Stomach (tissue), 19 donors: ENCODE measurements around the gene PDLIM5. TPM values are rescaled to one million over a fixed set of nuclear protein-coding genes. Genes with fewer than 3 reads are reported as not detected.
"Not testable (repeated sequence)": the region's sequence is repeated elsewhere in the genome, so short reads cannot be mapped to it uniquely, and the experiment has no call there.

Experiments
- DNase-seq, 2 donors: peaks; one replicate each; pipeline versions ENCODE4 v3.0.0 to v3.0.0-alpha.2; 2013 to 2019
- H3K27ac ChIP-seq, 5 donors: fragments of 200-600 bp in 4 of 5; sonication (generic) in 4 of 5; one replicate each; pipeline ENCODE4 v1.5.1; 2013 to 2019; ENCODE audit warnings: mild to moderate bottlenecking in 1 of 5, moderate library complexity in 1 of 5
- H3K27me3 ChIP-seq, 3 donors: fragments of 200-600 bp; sonication (generic); one replicate each; pipeline ENCODE4 v1.5.1; 2017 to 2019; ENCODE audit warnings: mixed run types in 1 of 3
- H3K36me3 ChIP-seq, 4 donors: fragments of 200-600 bp; sonication (generic); 1 replicate in 3 of 4; 2 replicates in 1 of 4; pipeline ENCODE4 v1.5.1; 2016 to 2019
- H3K4me1 ChIP-seq, 4 donors: fragments of 200-600 bp; sonication (generic); one replicate each; pipeline ENCODE4 v1.5.1; 2016 to 2019
- H3K4me3 ChIP-seq, 4 donors: fragments of 200-600 bp; sonication (generic) in 3 of 4; one replicate each; pipeline ENCODE4 v1.5.1; 2016 to 2019; ENCODE audit warnings: mild to moderate bottlenecking in 1 of 4
- H3K9me3 ChIP-seq, 4 donors: fragments of 200-600 bp; sonication (generic); one replicate each; pipeline ENCODE4 v1.5.1; 2016 to 2019
- CTCF ChIP-seq, 7 experiments: fragments of 450-650 bp in 4 of 7; fragments of 200-600 bp in 3 of 7; sonication (generic) in 3 of 7; IDR thresholded peaks; one replicate each; pipeline ENCODE4 v1.5.1; 2016 to 2019; ENCODE audit warnings: antibody characterized with exemption in 7 of 7, control low read depth in 2 of 7, mild to moderate bottlenecking in 1 of 7
- EP300 ChIP-seq: sonication (generic); formaldehyde crosslinking; IDR thresholded peaks from one replicate; pipeline ENCODE4 v1.6.1; 2017; ENCODE audit warnings: antibody characterized with exemption
- POLR2A ChIP-seq, 4 donors: fragments of 450-650 bp; IDR thresholded peaks; one replicate each; pipeline ENCODE4 v1.6.1; 2016; ENCODE audit warnings: antibody characterized with exemption in 4 of 4, control low read depth in 2 of 4, mild to moderate bottlenecking in 1 of 4, moderate library complexity in 1 of 4
- POLR2AphosphoS5 ChIP-seq, 3 donors: sonication (generic); formaldehyde crosslinking; IDR thresholded peaks; one replicate each; pipeline ENCODE4 v1.6.1; 2016; ENCODE audit warnings: antibody characterized with exemption in 3 of 3
- WGBS, 5 donors: extraction: QIAGEN DNeasy Blood & Tissue Kit in 3 of 5; methylation state at CpG; one replicate each; pipeline versions ENCODE4 v1.1.5 to v1.1.7; 2013 to 2018; 5-methylcytosine and 5-hydroxymethylcytosine counted together
- intact Hi-C: fragments of 100-400 bp; cut with DNase I; formaldehyde crosslinking; loops from one replicate; pipeline ENCODE4 v1.15.1; 2023; ENCODE audit warnings: low total_unique reads
- long read RNA-seq, 10 donors: transcript quantifications; one replicate each; lab custom pipeline, GENCODE V29; 2026
- polyA plus RNA-seq, 3 donors: library from polyadenylated mRNA; stranded (reverse); fragments of 200-250 nt; gene quantifications; one replicate each; pipeline ENCODE4 v1.2.3, GENCODE V29; 2013
- total RNA-seq, 5 donors: library from RNA; depleted of rRNA; stranded (reverse); fragments of >200 nt; gene quantifications; one replicate each; pipeline versions ENCODE4 v1.1.0 to v1.2.3, GENCODE V29; 2014 to 2016
- donor health status: healthy with polysubstance abuse.
- donor health status: Bipolar disorder and iron deficiency.
- donor health status: healthy.

Gene PDLIM5
- total RNA-seq = 100 to 1,000 TPM in 1 of 5 donors, 10 to 100 TPM in 4; 37.9 to 311 (median 64.0) TPM
- polyA plus RNA-seq = 10 to 100 TPM; 23.7 to 31.5 (median 24.6) TPM
- long read RNA-seq, donor 1, full-length matches to known transcripts = 5 of 5 reads
- long read RNA-seq, donor 1, partial matches to known transcripts = 0 of 5 reads
- long read RNA-seq, donor 1, other reads (novel, unspliced or antisense) = 0 of 5 reads
- long read RNA-seq, donor 2, full-length matches to known transcripts = 4 of 4 reads
- long read RNA-seq, donor 2, partial matches to known transcripts = 0 of 4 reads
- long read RNA-seq, donor 2, other reads (novel, unspliced or antisense) = 0 of 4 reads
- long read RNA-seq, donor 3, full-length matches to known transcripts = 2 of 2 reads
- long read RNA-seq, donor 3, partial matches to known transcripts = 0 of 2 reads
- long read RNA-seq, donor 3, other reads (novel, unspliced or antisense) = 0 of 2 reads
- long read RNA-seq, donor 4, full-length matches to known transcripts = 1 of 1 reads
- long read RNA-seq, donor 4, partial matches to known transcripts = 0 of 1 reads
- long read RNA-seq, donor 4, other reads (novel, unspliced or antisense) = 0 of 1 reads
- long read RNA-seq, donor 5 = 0 reads
- long read RNA-seq, donor 6, full-length matches to known transcripts = 11 of 24 reads
- long read RNA-seq, donor 6, partial matches to known transcripts = 13 of 24 reads
- long read RNA-seq, donor 6, other reads (novel, unspliced or antisense) = 0 of 24 reads
- long read RNA-seq, donor 7, full-length matches to known transcripts = 4 of 4 reads
- long read RNA-seq, donor 7, partial matches to known transcripts = 0 of 4 reads
- long read RNA-seq, donor 7, other reads (novel, unspliced or antisense) = 0 of 4 reads
- long read RNA-seq, donor 8, full-length matches to known transcripts = 2 of 2 reads
- long read RNA-seq, donor 8, partial matches to known transcripts = 0 of 2 reads
- long read RNA-seq, donor 8, other reads (novel, unspliced or antisense) = 0 of 2 reads
- long read RNA-seq, donor 9, full-length matches to known transcripts = 2 of 2 reads
- long read RNA-seq, donor 9, partial matches to known transcripts = 0 of 2 reads
- long read RNA-seq, donor 9, other reads (novel, unspliced or antisense) = 0 of 2 reads
- long read RNA-seq, donor 10, full-length matches to known transcripts = 4 of 4 reads
- long read RNA-seq, donor 10, partial matches to known transcripts = 0 of 4 reads
- long read RNA-seq, donor 10, other reads (novel, unspliced or antisense) = 0 of 4 reads

GRCh38 chr4:94451695-94452475 is at the start of gene PDLIM5:
Gene PDLIM5, plus strand, starts transcription at chr4:94451942. Its CDS starts 3,347 bp downstream, at chr4:94455289.
- WGBS, 5 donors = 0% methylated on average over 8 to 88 of the region's 88 CpGs
- Histone ChIP-seq H3K4me3 (peak within 1 kb of the TSS; percentile 75 to 95 (median 86)), H3K27ac (peak within 1 kb of the TSS; percentile 97 to 99 (median 98)), H3K9me3 (no peaks in the 10 kb centered on the region), H3K4me1 (peaks cover 19 to 68% (median 35%) of the 10 kb centered on the region in 4 donors), H3K27me3 (no peaks in the 10 kb centered on the region), H3K36me3 (peaks cover 7 to 12% (median 11%) of the 10 kb centered on the region in 4 donors)
- peak; percentile 93 to 97 for DNase-seq
- TF ChIP-seq EP300 = no peak
- peak; percentile 91 to 99 (median 99) for TF ChIP-seq POLR2AphosphoS5 (IDR thresholded peaks at IDR 0.05)
- peak in 2 of 4 donors; percentile 90 to 95 for TF ChIP-seq POLR2A (IDR thresholded peaks at IDR 0.05)
- intact Hi-C loops = no loop called here

- DNase-seq, H3K4me3 ChIP-seq, H3K36me3 ChIP-seq, intact Hi-C loops, H3K4me1 ChIP-seq, H3K9me3 ChIP-seq, H3K27ac ChIP-seq, H3K27me3 ChIP-seq: not testable (repeated sequence)
- 93 to 95% (median 95%) methylated on average over 4 of the region's 4 CpGs for WGBS, 5 donors
Observed at GRCh38 chr4:94402439-94402838, 49.3 kb upstream of the PDLIM5 start.

GRCh38 chr4:94403751-94404150 is 48.0 kb upstream of the PDLIM5 start:
- Histone ChIP-seq H3K4me1 (peaks cover 0 to 11% (median 4%) of the 10 kb centered on the region in 4 donors), H3K9me3 (no peaks in the 10 kb centered on the region), H3K36me3 (no peaks in the 10 kb centered on the region), H3K4me3 (no peak overlapping the region), H3K27me3 (no peaks in the 10 kb centered on the region), H3K27ac (no peak overlapping the region)
- DNase-seq = no peak
- intact Hi-C loops = no loop called here
- TF ChIP-seq POLR2AphosphoS5 (IDR thresholded peaks at IDR 0.05) = no peak
- no peak for TF ChIP-seq CTCF (IDR thresholded peaks at IDR 0.05)
- no peak for TF ChIP-seq POLR2A (IDR thresholded peaks at IDR 0.05)
- TF ChIP-seq EP300 = no peak

- H3K36me3 ChIP-seq = no peaks in the 10 kb centered on the region
- no peak overlapping the region for H3K4me3 ChIP-seq
- intact Hi-C loops = no loop called here
- H3K9me3 ChIP-seq = no peaks in the 10 kb centered on the region
- no peaks in the 10 kb centered on the region for H3K27me3 ChIP-seq
- peaks cover 0 to 15% (median 5%) of the 10 kb centered on the region in 4 donors for H3K4me1 ChIP-seq
- H3K27ac ChIP-seq = peak overlapping the region in 1 of 5 donors; percentile 43
- TF ChIP-seq CTCF (IDR thresholded peaks at IDR 0.05) (peak in 5 of 7 experiments; percentile 61 to 85 (median 76)), POLR2AphosphoS5 (IDR thresholded peaks at IDR 0.05) (peak in 1 of 3 donors; percentile 45), EP300 (no peak)
- WGBS, 5 donors = 24 to 28% (median 28%) methylated on average over 10 of the region's 10 CpGs
- peak; percentile 78 to 94 for DNase-seq
Observed at GRCh38 chr4:94406668-94407437, 44.9 kb upstream of the PDLIM5 start.
